Measurements from ENCODE around the gene ZNF414. TPM values are rescaled to one million over a fixed set of nuclear protein-coding genes. Genes with fewer than 3 reads are reported as not detected.

Gene ZNF414
- total RNA-seq = 2.2 and 4.7 TPM in 2 replicates

GRCh38 chr19:8513687-8514504 lies at the start of gene ZNF414:
TSS of gene ZNF414 (minus strand) at chr19:8514167. CDS start at chr19:8514046, 121 bp downstream.

Other genes with a start within 250 kb of the ZNF414 start
- 10.7 and 22.9 TPM in 2 replicates for gene CD320, start 205.8 kb downstream of the ZNF414 start, total RNA-seq
- 26.0 and 27.7 TPM in 2 replicates for gene NDUFA7, start 192.8 kb downstream of the ZNF414 start, total RNA-seq
- 489 and 799 TPM in 2 replicates for gene RPS28, start 192.7 kb downstream of the ZNF414 start, total RNA-seq
- gene KANK3, start 170.9 kb downstream of the ZNF414 start, total RNA-seq = 0.16 and 0.26 TPM in 2 replicates
- 1.7 and 3.0 TPM in 2 replicates for gene ANGPTL4, start 150.0 kb downstream of the ZNF414 start, total RNA-seq
- gene RAB11B, start 123.8 kb downstream of the ZNF414 start, total RNA-seq = 73.1 and 78.3 TPM in 2 replicates
- 54.2 and 58.0 TPM in 2 replicates for gene MARCHF2, start 100.9 kb downstream of the ZNF414 start, total RNA-seq
- 52.8 and 55.5 TPM in 2 replicates for gene HNRNPM, start 69.2 kb downstream of the ZNF414 start, total RNA-seq
- gene PRAM1, start 11.5 kb downstream of the ZNF414 start, total RNA-seq = 0.16 TPM in 1 of 2 replicates, not detected in the other
- 0.34 and 0.47 TPM in 2 replicates for gene MYO1F, start 63.3 kb upstream of the ZNF414 start, total RNA-seq
- 6.8 and 8.1 TPM in 2 replicates for gene ADAMTS10, start 96.5 kb upstream of the ZNF414 start, total RNA-seq
- gene NFILZ, start 116.5 kb upstream of the ZNF414 start, total RNA-seq = not detected in 2 replicates
- not detected in 2 replicates for gene ACTL9, start 184.6 kb upstream of the ZNF414 start, total RNA-seq
- gene OR2Z1, start 207.5 kb upstream of the ZNF414 start, total RNA-seq = not detected in 2 replicates